SK-N-MC (cell line): ENCODE results near the gene ZMIZ2.

Experiments used
- EZH2 ChIP-seq: fragments of 200-600 bp; sonication (generic); IDR thresholded peaks from one replicate; pipeline ENCODE4 v1.6.1; 2017; ENCODE audit warnings: antibody characterized with exemption
- FOXP2 ChIP-seq: optimal IDR thresholded peaks from 2 replicates; pipeline ENCODE3; 2011; ENCODE audit warnings: mild to moderate bottlenecking, moderate library complexity; ENCODE audit not compliant: insufficient read depth; ENCODE audit errors: extremely low read length, control extremely low read depth
- POLR2AphosphoS5 ChIP-seq: IDR thresholded peaks from 2 replicates; pipeline ENCODE4 v1.6.1; 2012; ENCODE audit warnings: mild to moderate bottlenecking, low read depth, low read length, borderline replicate concordance

DNA sequence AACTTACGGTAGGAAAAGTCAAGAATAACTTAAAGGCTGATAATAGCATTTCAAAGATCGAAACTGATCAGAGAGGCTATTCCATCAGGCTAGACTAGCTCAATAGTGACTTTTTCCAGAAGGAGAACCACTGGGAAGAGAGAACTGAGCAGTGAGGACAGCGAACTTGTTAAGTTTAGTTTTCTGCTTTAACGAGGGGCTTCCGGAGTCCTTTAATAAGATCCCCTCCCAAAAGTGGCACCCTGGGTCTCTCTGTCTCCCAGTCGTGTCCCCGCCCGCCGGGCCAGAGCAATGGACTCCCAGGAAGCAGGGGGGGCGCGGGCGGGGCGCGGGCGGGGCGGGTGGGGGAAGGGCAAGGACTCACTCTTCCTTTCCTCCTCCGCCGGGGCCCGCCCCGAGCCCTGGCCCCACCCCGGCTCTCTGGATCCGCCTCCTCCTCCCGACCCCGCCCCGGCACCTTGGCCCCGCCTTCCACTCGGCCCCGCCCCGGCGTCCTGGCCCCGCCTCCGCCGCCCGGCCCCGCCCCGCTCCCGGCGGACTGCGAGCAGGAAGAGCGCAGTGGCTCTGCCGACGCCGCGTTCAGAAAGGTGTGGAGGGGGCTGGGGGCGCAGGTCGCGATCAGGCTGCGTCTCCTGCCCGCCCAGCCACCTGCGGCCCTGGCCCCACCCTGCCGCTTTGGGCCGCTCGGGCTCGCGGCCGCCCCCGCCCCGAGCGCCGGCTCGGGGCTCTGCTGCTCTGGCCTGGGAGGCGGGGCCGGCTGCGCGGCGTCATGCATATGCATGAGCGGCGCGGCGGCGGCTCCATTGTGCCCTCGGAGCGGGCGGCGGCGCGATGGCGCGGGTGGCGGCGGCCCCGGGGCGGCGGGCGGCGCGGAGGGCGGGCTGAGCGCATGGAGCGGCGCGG lies at the start of gene ZMIZ2:
- TF ChIP-seq EZH2, result no peak
- peak; percentile 70 for TF ChIP-seq POLR2AphosphoS5
- TF ChIP-seq FOXP2, result no peak
